Measurements from ENCODE around the gene SAFB. TPM values are rescaled to one million over a fixed set of nuclear protein-coding genes. Genes with fewer than 3 reads are reported as not detected.

SAFB gene
- total and polyA plus RNA-seq, 2 of the 13 experiments (the other 11 are each of a cell fraction or from before 2014, with no cell fraction given): 21.0 to 28.4 TPM

- TF ChIP-seq ZBTB40 (IDR thresholded peaks at IDR 0.05): no peak
- TF ChIP-seq ZBTB40 (CRISPR knock-in tag; IDR thresholded peaks at IDR 0.05): no peak
- no peak for TF ChIP-seq SRF (IDR thresholded peaks at IDR 0.05; ENCODE audit: low read depth, low read length)
- TF ChIP-seq CENPBD1 (CRISPR knock-in tag; IDR thresholded peaks at IDR 0.05; ENCODE audit: borderline replicate concordance, low read depth): no peak
- no peak for TF ChIP-seq MBD4 (IDR thresholded peaks at IDR 0.05; ENCODE audit: borderline replicate concordance, low read length)
- no peak for TF ChIP-seq ZNF883 (CRISPR knock-in tag; IDR thresholded peaks at IDR 0.05; ENCODE audit: not compliant biosample characterization)
- TF ChIP-seq AKAP8 (CRISPR knock-in tag; IDR thresholded peaks at IDR 0.05): 0 out of 2 replicates have a peak, but pooled peaks have one; percentile 46
- TF ChIP-seq ZSCAN12 (CRISPR knock-in tag; IDR thresholded peaks at IDR 0.05): no peak
- no peak for TF ChIP-seq SOX5 (CRISPR knock-in tag; IDR thresholded peaks at IDR 0.05; ENCODE audit: borderline replicate concordance)
- no peak for TF ChIP-seq ARID2 (CRISPR knock-in tag; IDR thresholded peaks at IDR 0.05; ENCODE audit: borderline replicate concordance)
- TF ChIP-seq ZNF572 (CRISPR knock-in tag; IDR thresholded peaks at IDR 0.05): no peak
- peak; percentile 27 for TF ChIP-seq AGO2 (optimal IDR thresholded peaks at IDR 0.05; ENCODE audit: low read depth, low read length)
- peak; percentile 38; the same call in 1 of the 2 replicates for TF ChIP-seq ZBTB38 (CRISPR knock-in tag; IDR thresholded peaks at IDR 0.05)
Observed at GRCh38 chr19:5706876-5707573, 84.1 kb downstream of the SAFB start (continued).
